ENCODE results near the gene TUBD1. TPM values are rescaled to one million over a fixed set of nuclear protein-coding genes. Genes with fewer than 3 reads are reported as not detected.

TUBD1 gene
- total RNA-seq, 1 experiment from 2014 or later, result 12.6 TPM

DNA sequence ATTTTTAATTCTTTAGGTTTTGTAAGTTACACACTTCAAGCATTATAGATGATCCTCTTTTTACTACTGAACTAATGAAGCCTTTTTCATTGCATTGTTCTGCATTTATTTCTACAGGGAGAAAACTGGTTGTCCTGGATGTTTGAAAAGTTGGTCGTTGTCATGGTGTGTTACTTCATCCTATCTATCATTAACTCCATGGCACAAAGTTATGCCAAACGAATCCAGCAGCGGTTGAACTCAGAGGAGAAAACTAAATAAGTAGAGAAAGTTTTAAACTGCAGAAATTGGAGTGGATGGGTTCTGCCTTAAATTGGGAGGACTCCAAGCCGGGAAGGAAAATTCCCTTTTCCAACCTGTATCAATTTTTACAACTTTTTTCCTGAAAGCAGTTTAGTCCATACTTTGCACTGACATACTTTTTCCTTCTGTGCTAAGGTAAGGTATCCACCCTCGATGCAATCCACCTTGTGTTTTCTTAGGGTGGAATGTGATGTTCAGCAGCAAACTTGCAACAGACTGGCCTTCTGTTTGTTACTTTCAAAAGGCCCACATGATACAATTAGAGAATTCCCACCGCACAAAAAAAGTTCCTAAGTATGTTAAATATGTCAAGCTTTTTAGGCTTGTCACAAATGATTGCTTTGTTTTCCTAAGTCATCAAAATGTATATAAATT lies 53.0 kb downstream of the TUBD1 start:
- Mint-ChIP-seq H3K36me3 (ENCODE audit: insufficient read depth, unreplicated experiment) (peaks cover 86% of the 10 kb centered on the region), H3K4me1 (ENCODE audit: low read depth, unreplicated experiment) (peaks cover 8% of the 10 kb centered on the region)
- CTCF ChIA-PET, result interaction anchor here (2.1 kb wide), 1 partner anchor 86 kb away, joined by 6 read pairs; no protein-coding TSS in a partner anchor

GRCh38 chr17:59838052-59838916 lies 54.5 kb downstream of the TUBD1 start:
- intact Hi-C loops (cut with micrococcal nuclease; ENCODE audit: unreplicated experiment), result no loop called here
- CTCF ChIA-PET, result interaction anchor here (0.6 to 2.1 kb wide), 9 partner anchors 9 to 84 kb away, joined by 4 to 14 read pairs (median 6); no protein-coding TSS in a partner anchor
- no peak for DNase-seq
- Mint-ChIP-seq H3K27me3 (ENCODE audit: unreplicated experiment) (no peaks in the 10 kb centered on the region), H3K4me3 (ENCODE audit: low read depth, unreplicated experiment) (peak overlapping the region; percentile 69), H3K36me3 (ENCODE audit: insufficient read depth, unreplicated experiment) (peaks cover 71% of the 10 kb centered on the region), H3K4me1 (ENCODE audit: low read depth, unreplicated experiment) (peaks cover 8% of the 10 kb centered on the region), H3K9me3 (ENCODE audit: low read depth, unreplicated experiment) (no peaks in the 10 kb centered on the region), H3K27ac (ENCODE audit: unreplicated experiment) (peak overlapping the region; percentile 100)
- BruUV-seq (replicated peaks), result no TSS peak
- TF ChIP-seq, protein P1, sequence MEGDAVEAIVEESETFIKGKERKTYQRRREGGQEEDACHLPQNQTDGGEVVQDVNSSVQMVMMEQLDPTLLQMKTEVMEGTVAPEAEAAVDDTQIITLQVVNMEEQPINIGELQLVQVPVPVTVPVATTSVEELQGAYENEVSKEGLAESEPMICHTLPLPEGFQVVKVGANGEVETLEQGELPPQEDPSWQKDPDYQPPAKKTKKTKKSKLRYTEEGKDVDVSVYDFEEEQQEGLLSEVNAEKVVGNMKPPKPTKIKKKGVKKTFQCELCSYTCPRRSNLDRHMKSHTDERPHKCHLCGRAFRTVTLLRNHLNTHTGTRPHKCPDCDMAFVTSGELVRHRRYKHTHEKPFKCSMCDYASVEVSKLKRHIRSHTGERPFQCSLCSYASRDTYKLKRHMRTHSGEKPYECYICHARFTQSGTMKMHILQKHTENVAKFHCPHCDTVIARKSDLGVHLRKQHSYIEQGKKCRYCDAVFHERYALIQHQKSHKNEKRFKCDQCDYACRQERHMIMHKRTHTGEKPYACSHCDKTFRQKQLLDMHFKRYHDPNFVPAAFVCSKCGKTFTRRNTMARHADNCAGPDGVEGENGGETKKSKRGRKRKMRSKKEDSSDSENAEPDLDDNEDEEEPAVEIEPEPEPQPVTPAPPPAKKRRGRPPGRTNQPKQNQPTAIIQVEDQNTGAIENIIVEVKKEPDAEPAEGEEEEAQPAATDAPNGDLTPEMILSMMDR (IDR thresholded peaks at IDR 0.05; ENCODE audit: unreplicated experiment), result no peak

More for the DNA sequence above, 53.0 kb downstream of the TUBD1 start:
- no peak for DNase-seq
- Mint-ChIP-seq H3K27ac (ENCODE audit: unreplicated experiment) (peak overlapping the region; percentile 100), H3K9me3 (ENCODE audit: low read depth, unreplicated experiment) (no peaks in the 10 kb centered on the region), H3K4me3 (ENCODE audit: low read depth, unreplicated experiment) (peak overlapping the region; percentile 69), H3K27me3 (ENCODE audit: unreplicated experiment) (no peaks in the 10 kb centered on the region)
- intact Hi-C loops (cut with micrococcal nuclease; ENCODE audit: unreplicated experiment), result no loop called here
- BruUV-seq (replicated peaks), result no TSS peak
- TF ChIP-seq, protein P1 (IDR thresholded peaks at IDR 0.05; ENCODE audit: unreplicated experiment), result no peak

GRCh38 chr17:59837308-59838051 lies 55.3 kb downstream of the TUBD1 start:
- H3K27me3 Mint-ChIP-seq (ENCODE audit: unreplicated experiment), result no peaks in the 10 kb centered on the region
- H3K36me3 Mint-ChIP-seq (ENCODE audit: insufficient read depth, unreplicated experiment), result peaks cover 63% of the 10 kb centered on the region
- H3K9me3 Mint-ChIP-seq (ENCODE audit: low read depth, unreplicated experiment), result no peaks in the 10 kb centered on the region
- peak overlapping the region; percentile 100 for H3K27ac Mint-ChIP-seq (ENCODE audit: unreplicated experiment)
- TF ChIP-seq, protein P1 (IDR thresholded peaks at IDR 0.05; ENCODE audit: unreplicated experiment), result no peak
- intact Hi-C loops (cut with micrococcal nuclease; ENCODE audit: unreplicated experiment), result loop anchor here (1.0 kb wide), 2 partner anchors 8 to 51 kb away; no protein-coding TSS in a partner anchor
- DNase-seq, result peak; percentile 77
- H3K4me1 Mint-ChIP-seq (ENCODE audit: low read depth, unreplicated experiment), result peaks cover 8% of the 10 kb centered on the region
- no TSS peak for BruUV-seq (replicated peaks)
- H3K4me3 Mint-ChIP-seq (ENCODE audit: low read depth, unreplicated experiment), result peak overlapping the region; percentile 69
- CTCF ChIA-PET, result interaction anchor here (0.6 to 1.5 kb wide), 8 partner anchors 9 to 84 kb away, joined by 4 to 14 read pairs (median 6); no protein-coding TSS in a partner anchor

GRCh38 chr17:59832883-59833379 lies 59.8 kb downstream of the TUBD1 start:
- no peak overlapping the region for H3K4me3 Mint-ChIP-seq (ENCODE audit: low read depth, unreplicated experiment)
- peaks cover 37% of the 10 kb centered on the region for H3K36me3 Mint-ChIP-seq (ENCODE audit: insufficient read depth, unreplicated experiment)
- H3K27me3 Mint-ChIP-seq (ENCODE audit: unreplicated experiment), result no peaks in the 10 kb centered on the region
- no TSS peak for BruUV-seq (replicated peaks)
- no peaks in the 10 kb centered on the region for H3K9me3 Mint-ChIP-seq (ENCODE audit: low read depth, unreplicated experiment)
- TF ChIP-seq, protein P1 (IDR thresholded peaks at IDR 0.05; ENCODE audit: unreplicated experiment), result no peak
- DNase-seq, result no peak
- H3K27ac Mint-ChIP-seq (ENCODE audit: unreplicated experiment), result peak overlapping the region; percentile 70
- CTCF ChIA-PET, result no interaction called here
- intact Hi-C loops (cut with micrococcal nuclease; ENCODE audit: unreplicated experiment), result no loop called here
- peaks cover 8% of the 10 kb centered on the region for H3K4me1 Mint-ChIP-seq (ENCODE audit: low read depth, unreplicated experiment)

All from Calu3 (cell line).